ENCODE results near the gene LCK.

GRCh38 chr1:32247983-32248889, 2.8 kb upstream of the LCK start:
- TF ChIP-seq CTCF (IDR thresholded peaks at IDR 0.05) = peak; percentile 24 to 86 (median 62)
- TF ChIP-seq POLR2A (IDR thresholded peaks at IDR 0.05) = no peak
